Endothelial cell of umbilical vein (primary cell): ENCODE results near the gene OASL.

Experiments used
- EZH2 ChIP-seq: IDR thresholded peaks from 2 replicates; pipeline ENCODE4 v1.6.1; 2012; ENCODE audit warnings: borderline replicate concordance, low read depth, mild to moderate bottlenecking, moderate library complexity, low read length, inconsistent platforms; ENCODE audit not compliant: severe bottlenecking
- FOS ChIP-seq: IDR thresholded peaks from 2 replicates; pipeline ENCODE4 v1.6.1; 2011; ENCODE audit warnings: mild to moderate bottlenecking, low read length, moderate library complexity, borderline replicate concordance; ENCODE audit not compliant: insufficient read depth
- MAX ChIP-seq: IDR thresholded peaks from 2 replicates; pipeline ENCODE4 v1.6.1; 2011; ENCODE audit not compliant: insufficient read depth, insufficient read length
- POLR2A ChIP-seq: IDR thresholded peaks from 2 replicates; pipeline ENCODE4 v1.6.1; 2012; ENCODE audit warnings: low read depth, mild to moderate bottlenecking, control low read depth, low read length
- POLR2AphosphoS5 ChIP-seq: IDR thresholded peaks from 2 replicates; pipeline ENCODE4 v1.6.1; 2012; ENCODE audit warnings: low read depth, mild to moderate bottlenecking, control low read depth, low read length, moderate library complexity; ENCODE audit not compliant: insufficient read depth
- TF ChIP-seq, protein P1 (sequence below), 2 donors: IDR thresholded peaks; 1 replicate in 1 of 2; 2 replicates in 1 of 2; pipeline ENCODE4 v1.5.1; 2011; ENCODE audit warnings: low read length in 2 of 2, mild to moderate bottlenecking in 2 of 2, moderate library complexity in 2 of 2, control low read depth in 1 of 2, inconsistent platforms in 1 of 2, low read depth in 1 of 2; ENCODE audit not compliant: insufficient read depth in 1 of 2; ENCODE audit errors: extremely low read depth in 1 of 2

DNA sequence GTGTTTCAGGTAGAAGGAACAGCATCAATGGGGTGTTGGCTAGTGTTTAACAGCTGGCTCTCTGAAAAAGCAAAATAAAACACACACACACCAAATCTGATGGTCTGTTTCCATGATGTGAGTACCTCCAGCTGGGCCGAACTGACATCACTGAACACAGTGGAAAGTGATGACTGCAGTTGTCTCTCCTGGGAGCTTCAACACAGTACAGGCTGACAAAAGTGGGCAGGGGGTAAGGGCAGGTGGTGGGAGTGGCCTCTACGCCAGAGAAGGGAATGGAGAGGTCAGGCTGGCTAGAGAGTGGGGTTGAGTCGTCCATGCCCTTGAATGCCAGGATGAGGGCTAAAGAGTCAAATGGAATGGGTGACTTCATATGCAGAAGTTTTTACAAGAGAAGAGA lies 68.7 kb downstream of the OASL start:
- TF ChIP-seq POLR2A: no peak
- TF ChIP-seq, protein P1, sequence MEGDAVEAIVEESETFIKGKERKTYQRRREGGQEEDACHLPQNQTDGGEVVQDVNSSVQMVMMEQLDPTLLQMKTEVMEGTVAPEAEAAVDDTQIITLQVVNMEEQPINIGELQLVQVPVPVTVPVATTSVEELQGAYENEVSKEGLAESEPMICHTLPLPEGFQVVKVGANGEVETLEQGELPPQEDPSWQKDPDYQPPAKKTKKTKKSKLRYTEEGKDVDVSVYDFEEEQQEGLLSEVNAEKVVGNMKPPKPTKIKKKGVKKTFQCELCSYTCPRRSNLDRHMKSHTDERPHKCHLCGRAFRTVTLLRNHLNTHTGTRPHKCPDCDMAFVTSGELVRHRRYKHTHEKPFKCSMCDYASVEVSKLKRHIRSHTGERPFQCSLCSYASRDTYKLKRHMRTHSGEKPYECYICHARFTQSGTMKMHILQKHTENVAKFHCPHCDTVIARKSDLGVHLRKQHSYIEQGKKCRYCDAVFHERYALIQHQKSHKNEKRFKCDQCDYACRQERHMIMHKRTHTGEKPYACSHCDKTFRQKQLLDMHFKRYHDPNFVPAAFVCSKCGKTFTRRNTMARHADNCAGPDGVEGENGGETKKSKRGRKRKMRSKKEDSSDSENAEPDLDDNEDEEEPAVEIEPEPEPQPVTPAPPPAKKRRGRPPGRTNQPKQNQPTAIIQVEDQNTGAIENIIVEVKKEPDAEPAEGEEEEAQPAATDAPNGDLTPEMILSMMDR (IDR thresholded peaks at IDR 0.05; ENCODE audit: extremely low read depth in 1 of 2, insufficient read depth in 1 of 2, low read depth in 1 of 2, low read length in 2 of 2): no peak
- no peak for TF ChIP-seq MAX
- TF ChIP-seq EZH2: no peak
- no peak for TF ChIP-seq FOS
- no peak for TF ChIP-seq POLR2AphosphoS5
